ENCODE data around the gene JMJD7.

Gene JMJD7

GRCh38 chr15:41869770-41870688 lies 42.1 kb downstream of the JMJD7 start:
- DNase-seq, result no peak

GRCh38 chr15:41870689-41871081 lies 42.8 kb downstream of the JMJD7 start:
- DNase-seq, result no peak

GRCh38 chr15:41871175-41871905 lies 43.4 kb downstream of the JMJD7 start:
- no peak for DNase-seq

DNA sequence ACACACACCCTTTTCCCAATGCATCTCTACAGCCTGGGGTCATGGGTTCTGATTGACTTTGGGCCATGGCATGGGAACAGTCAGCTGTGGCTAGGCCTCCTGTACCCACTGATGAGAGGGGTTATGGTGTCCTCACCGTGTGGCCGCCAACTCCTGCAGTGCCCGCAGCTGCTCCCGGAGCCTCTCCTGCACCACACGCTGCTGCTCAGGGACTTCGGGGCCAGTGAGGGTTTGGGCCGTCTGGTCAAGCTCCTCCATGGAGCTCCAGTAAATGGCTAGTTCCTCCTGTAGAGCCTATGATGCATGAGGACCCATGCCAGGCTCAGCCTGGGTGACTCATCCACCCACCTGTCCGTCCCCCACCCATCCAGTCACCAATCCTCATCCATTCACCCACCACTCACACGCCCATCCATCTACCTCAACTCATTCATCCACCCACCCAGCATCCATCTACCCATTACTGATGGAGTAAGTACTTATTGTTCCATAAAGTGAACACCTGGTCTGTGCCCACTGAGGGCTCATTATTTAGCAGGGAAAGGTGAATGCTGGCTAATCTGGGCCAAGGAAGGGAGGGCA lies 44.4 kb downstream of the JMJD7 start:
- DNase-seq, result no peak

DNA sequence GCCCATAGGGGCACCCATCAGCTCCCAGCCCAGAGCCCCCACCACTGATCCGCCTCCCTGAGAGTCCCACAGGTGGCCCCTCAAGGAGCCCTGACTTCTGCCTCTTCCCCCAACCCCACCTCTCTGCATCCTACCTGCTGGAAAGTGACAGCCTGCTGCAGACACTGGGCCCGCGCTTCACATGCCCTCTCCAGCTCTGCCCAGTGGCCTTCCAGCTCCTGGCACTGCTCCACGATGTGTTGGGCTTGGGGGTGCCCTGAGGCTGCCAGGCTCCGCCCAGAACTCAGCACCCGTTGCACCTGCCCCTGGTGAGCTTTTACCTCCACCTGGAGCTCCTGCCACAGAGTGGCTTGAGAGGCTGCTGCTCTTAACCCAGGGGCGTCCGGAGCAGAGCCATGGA lies 45.8 kb downstream of the JMJD7 start:
- no peak for DNase-seq

GRCh38 chr15:41874736-41875135 lies 46.8 kb downstream of the JMJD7 start:
- DNase-seq, result no peak

DNA sequence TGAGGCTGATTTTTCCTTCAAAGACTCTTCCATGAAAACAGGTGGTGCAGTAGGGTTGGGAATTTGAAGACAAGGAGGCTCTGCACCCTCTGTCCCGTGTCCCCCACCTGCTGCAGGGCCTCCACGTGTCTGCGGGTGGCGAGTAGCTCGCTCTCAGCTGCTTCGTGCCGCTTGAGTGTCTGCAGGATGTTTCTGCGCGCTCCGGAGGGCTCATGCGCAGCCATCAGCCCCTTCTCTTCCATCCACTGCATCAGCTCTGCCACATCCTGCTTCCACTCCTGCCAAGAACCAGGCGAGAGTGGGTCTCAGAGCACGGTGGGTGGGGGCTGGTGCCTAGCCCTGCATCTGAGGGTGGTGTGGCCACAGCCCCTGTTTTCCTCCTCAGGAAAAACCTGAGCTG lies 48.1 kb downstream of the JMJD7 start:
- DNase-seq, result no peak

DNA sequence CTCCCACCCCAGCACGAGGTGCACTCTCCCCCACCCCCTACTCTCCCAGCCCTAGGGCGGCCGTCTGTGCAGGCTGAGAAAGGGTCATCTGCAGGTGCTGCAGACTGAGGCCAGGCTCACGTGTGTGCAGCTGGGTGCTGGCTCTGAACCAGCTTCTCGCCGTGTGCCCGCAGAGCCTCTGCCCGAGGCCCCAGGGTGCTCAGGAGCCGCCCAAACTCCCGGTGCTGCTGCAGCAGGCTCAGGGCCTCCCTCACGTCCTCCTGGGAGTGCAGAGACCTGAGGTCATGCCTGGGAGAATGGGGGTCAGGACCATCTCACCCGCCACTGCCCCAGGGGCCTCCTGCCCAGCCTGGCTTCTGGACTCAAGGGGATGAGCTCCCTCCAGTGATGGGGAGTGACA lies 48.8 kb downstream of the JMJD7 start:
- no peak for DNase-seq

- no peak for DNase-seq
Measured at GRCh38 chr15:41877631-41878354, 49.9 kb downstream of the JMJD7 start.

GRCh38 chr15:41878355-41878699 lies 50.4 kb downstream of the JMJD7 start:
- DNase-seq, result no peak

- DNase-seq, result no peak
Measured at GRCh38 chr15:41879321-41879845, 51.5 kb downstream of the JMJD7 start.

- DNase-seq, result no peak
Measured at GRCh38 chr15:41880156-41880877, 52.4 kb downstream of the JMJD7 start.

DNA sequence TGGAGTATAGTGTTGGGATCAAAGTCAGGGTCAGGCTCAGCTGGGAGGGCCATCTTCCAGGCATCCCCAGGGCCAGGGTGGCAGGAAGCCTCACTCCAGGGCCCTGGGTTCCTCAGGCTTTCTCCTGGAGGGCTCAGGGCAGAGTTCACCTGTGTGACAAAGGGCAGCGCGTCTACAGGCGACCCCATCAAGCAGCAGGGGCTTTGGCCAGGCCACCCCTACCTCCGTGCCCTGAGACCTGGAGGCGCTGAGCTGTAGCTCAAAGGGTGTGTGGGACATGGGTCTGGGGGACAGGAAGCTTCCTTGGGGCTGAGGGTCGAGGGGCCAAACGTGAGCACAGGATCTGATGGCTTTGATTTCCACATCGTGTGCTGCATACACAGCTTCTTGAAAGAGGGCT lies 53.2 kb downstream of the JMJD7 start:
- DNase-seq, result no peak

- DNase-seq, result no peak
Measured at GRCh38 chr15:41881550-41881919, 53.6 kb downstream of the JMJD7 start.

GRCh38 chr15:41881920-41882688 lies 54.2 kb downstream of the JMJD7 start:
- no peak for DNase-seq

GRCh38 chr15:41882689-41883483 lies 55.0 kb downstream of the JMJD7 start:
- no peak for DNase-seq

DNA sequence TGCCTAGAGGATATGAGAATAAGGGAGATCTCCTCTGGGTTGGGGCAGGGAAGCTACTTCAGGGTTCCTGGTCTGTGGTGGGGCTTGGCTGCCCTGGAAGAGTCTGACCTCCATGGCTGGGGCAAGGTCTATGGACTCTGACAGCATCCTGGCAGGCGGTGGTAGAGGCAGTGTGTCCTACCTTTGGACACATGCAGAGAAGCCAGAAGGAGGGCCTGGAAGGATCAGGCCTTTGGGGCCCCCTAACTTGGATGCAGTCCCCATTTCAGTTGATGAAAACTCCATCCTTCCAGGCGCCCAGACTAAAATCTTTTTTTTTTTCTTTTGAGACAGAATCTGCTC lies 55.6 kb downstream of the JMJD7 start:
- DNase-seq, result no peak

GRCh38 chr15:41884458-41884857 lies 56.6 kb downstream of the JMJD7 start:
- DNase-seq, result no peak

DNA sequence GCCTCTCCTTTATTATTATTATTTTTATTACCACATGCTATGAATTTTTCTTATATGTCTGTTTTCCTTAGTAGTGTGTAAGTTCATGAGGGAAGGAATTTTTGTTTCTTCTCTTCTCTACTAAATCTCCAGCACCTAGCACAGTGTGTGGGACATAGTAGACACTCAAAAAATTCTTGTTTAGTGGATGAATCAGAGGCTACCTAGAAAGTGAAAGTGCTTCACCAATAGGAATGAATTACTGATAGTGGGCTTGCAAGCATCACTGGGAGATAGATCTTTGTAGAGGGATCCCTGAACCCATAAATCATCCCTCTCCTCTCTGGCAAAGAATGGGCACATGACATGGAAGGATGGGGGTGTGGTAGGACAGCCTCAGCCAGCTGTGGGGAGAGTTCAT lies 57.4 kb downstream of the JMJD7 start:
- no peak for DNase-seq

GRCh38 chr15:41885841-41886240 lies 57.9 kb downstream of the JMJD7 start:
- no peak for DNase-seq

DNA sequence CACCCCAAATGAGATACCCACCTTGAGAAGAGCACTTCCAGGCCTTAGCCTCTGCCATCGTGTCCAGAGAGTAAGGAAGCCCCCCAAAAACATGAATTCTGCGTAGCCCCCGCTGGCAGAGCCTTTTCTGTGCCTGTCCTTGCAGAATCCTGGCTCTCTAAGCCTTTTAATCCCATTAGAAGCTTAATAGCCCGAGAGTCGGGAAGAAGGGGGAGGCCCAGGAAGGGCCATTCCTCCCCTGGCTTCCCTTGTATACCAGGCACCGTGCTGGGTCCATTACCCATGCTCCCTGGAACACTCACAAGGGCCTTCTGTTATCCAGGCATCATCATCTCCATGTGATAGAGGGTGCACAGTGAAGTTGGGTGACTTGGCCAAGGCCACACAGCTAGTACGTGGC lies 58.8 kb downstream of the JMJD7 start:
- no peak for DNase-seq

All from NCI-H1694 (cell line).